ENCODE results near the gene HCK. TPM values are rescaled to one million over a fixed set of nuclear protein-coding genes. Genes with fewer than 3 reads are reported as not detected.

Gene HCK
- total and polyA plus RNA-seq, 9 of the 15 experiments (the other 6 are each of a cell fraction or from before 2014, with no cell fraction given) = 0.09 to 0.51 (median 0.27) TPM; not detected in 6

- peaks cover 25 to 62% of the 10 kb centered on the region in 2 experiments for H3K27me3 ChIP-seq (ENCODE audit: control insufficient read depth in 2 of 2, insufficient read depth in 2 of 2, low read length in 2 of 2)
- no TSS peak for BruUV-seq (replicated peaks)
- no peak overlapping the region for H3K27ac ChIP-seq (ENCODE audit: extremely low read depth, low read depth, low read length)
- H4K20me1 ChIP-seq (replicated peaks; ENCODE audit: control insufficient read depth, insufficient read depth, low read length) = 0 out of 2 replicates have a peak, but pooled peaks cover 11% of the 10 kb centered on the region
- no peaks in the 10 kb centered on the region for H3K79me2 ChIP-seq (ENCODE audit: control insufficient read depth, insufficient read depth, low read length)
- in situ Hi-C loops (cut with MboI) (loop anchor here (10.0 kb wide), 1 partner anchor 165 kb away; no protein-coding TSS in a partner anchor), intact Hi-C loops (cut with micrococcal nuclease) (loop anchor here (5.0 kb wide), 1 partner anchor 68 kb away; the partner anchor contains the start of gene PDRG1)
- H3K9me1 ChIP-seq (ENCODE audit: control insufficient read depth, insufficient read depth, low read length) = no peaks in the 10 kb centered on the region
- ChIA-PET POLR2A (no interaction called here), CTCF (ENCODE audit: low intra/inter-chr PET ratio) (interaction anchor here (0.6 kb wide), 1 partner anchor 167 kb away, joined by 3 read pairs; no protein-coding TSS in a partner anchor)
- peak overlapping the region; percentile 55; the same call in 1 of the 2 replicates for H2AFZ ChIP-seq (ENCODE audit: low read depth, low read length)
- H3K9ac ChIP-seq (ENCODE audit: insufficient read depth in 1 of 2, low read depth in 2 of 2, low read length in 2 of 2) = no peak overlapping the region
- H3K4me2 ChIP-seq (ENCODE audit: insufficient read depth, low read length) = peak overlapping the region; percentile 52
- DNase-seq (ENCODE audit: extremely low read depth in 1 of 4, low spot score in 3 of 4) (no peak), ATAC-seq (no peak), FAIRE-seq (no peak)
- peaks cover 6 to 19% of the 10 kb centered on the region in 2 experiments; a peak in 4 of 5 replicates for H3K4me1 ChIP-seq (replicated peaks in 1 of 2; ENCODE audit: control insufficient read depth in 2 of 2, insufficient read depth in 2 of 2, low read length in 2 of 2)
- no peaks in the 10 kb centered on the region for H3K9me3 ChIP-seq (replicated peaks; ENCODE audit: control insufficient read depth, insufficient read depth, low read depth, low read length)
- peak overlapping the region; percentile 50; the same call in 1 of the 2 replicates for H3K4me3 ChIP-seq
- 5% methylated on average over 11 of the region's 11 CpGs for WGBS (ENCODE audit: insufficient coverage, low coverage, missing lambda C conversion rate)
- no peaks in the 10 kb centered on the region for H3K36me3 ChIP-seq (ENCODE audit: control insufficient read depth, insufficient read depth, low read length)
- TF ChIP-seq EZH2 (IDR thresholded peaks at IDR 0.05; ENCODE audit: borderline replicate concordance, low read depth, low read length) (peak; percentile 46; the same call in 1 of the 2 replicates), ZSCAN29 (IDR thresholded peaks at IDR 0.05) (no peak), ESRRA (IDR thresholded peaks at IDR 0.05; ENCODE audit: borderline replicate concordance, low read depth) (peak; percentile 51; the same call in 1 of the 2 replicates), L3MBTL2 (IDR thresholded peaks at IDR 0.05) (peak; percentile 41; the same call in 1 of the 2 replicates), SPI1 (IDR thresholded peaks at IDR 0.05; ENCODE audit: borderline replicate concordance, low read depth, low read length) (0 out of 2 replicates have a peak, but pooled peaks have one; percentile 4)
- TF ChIP-seq, protein P1, sequence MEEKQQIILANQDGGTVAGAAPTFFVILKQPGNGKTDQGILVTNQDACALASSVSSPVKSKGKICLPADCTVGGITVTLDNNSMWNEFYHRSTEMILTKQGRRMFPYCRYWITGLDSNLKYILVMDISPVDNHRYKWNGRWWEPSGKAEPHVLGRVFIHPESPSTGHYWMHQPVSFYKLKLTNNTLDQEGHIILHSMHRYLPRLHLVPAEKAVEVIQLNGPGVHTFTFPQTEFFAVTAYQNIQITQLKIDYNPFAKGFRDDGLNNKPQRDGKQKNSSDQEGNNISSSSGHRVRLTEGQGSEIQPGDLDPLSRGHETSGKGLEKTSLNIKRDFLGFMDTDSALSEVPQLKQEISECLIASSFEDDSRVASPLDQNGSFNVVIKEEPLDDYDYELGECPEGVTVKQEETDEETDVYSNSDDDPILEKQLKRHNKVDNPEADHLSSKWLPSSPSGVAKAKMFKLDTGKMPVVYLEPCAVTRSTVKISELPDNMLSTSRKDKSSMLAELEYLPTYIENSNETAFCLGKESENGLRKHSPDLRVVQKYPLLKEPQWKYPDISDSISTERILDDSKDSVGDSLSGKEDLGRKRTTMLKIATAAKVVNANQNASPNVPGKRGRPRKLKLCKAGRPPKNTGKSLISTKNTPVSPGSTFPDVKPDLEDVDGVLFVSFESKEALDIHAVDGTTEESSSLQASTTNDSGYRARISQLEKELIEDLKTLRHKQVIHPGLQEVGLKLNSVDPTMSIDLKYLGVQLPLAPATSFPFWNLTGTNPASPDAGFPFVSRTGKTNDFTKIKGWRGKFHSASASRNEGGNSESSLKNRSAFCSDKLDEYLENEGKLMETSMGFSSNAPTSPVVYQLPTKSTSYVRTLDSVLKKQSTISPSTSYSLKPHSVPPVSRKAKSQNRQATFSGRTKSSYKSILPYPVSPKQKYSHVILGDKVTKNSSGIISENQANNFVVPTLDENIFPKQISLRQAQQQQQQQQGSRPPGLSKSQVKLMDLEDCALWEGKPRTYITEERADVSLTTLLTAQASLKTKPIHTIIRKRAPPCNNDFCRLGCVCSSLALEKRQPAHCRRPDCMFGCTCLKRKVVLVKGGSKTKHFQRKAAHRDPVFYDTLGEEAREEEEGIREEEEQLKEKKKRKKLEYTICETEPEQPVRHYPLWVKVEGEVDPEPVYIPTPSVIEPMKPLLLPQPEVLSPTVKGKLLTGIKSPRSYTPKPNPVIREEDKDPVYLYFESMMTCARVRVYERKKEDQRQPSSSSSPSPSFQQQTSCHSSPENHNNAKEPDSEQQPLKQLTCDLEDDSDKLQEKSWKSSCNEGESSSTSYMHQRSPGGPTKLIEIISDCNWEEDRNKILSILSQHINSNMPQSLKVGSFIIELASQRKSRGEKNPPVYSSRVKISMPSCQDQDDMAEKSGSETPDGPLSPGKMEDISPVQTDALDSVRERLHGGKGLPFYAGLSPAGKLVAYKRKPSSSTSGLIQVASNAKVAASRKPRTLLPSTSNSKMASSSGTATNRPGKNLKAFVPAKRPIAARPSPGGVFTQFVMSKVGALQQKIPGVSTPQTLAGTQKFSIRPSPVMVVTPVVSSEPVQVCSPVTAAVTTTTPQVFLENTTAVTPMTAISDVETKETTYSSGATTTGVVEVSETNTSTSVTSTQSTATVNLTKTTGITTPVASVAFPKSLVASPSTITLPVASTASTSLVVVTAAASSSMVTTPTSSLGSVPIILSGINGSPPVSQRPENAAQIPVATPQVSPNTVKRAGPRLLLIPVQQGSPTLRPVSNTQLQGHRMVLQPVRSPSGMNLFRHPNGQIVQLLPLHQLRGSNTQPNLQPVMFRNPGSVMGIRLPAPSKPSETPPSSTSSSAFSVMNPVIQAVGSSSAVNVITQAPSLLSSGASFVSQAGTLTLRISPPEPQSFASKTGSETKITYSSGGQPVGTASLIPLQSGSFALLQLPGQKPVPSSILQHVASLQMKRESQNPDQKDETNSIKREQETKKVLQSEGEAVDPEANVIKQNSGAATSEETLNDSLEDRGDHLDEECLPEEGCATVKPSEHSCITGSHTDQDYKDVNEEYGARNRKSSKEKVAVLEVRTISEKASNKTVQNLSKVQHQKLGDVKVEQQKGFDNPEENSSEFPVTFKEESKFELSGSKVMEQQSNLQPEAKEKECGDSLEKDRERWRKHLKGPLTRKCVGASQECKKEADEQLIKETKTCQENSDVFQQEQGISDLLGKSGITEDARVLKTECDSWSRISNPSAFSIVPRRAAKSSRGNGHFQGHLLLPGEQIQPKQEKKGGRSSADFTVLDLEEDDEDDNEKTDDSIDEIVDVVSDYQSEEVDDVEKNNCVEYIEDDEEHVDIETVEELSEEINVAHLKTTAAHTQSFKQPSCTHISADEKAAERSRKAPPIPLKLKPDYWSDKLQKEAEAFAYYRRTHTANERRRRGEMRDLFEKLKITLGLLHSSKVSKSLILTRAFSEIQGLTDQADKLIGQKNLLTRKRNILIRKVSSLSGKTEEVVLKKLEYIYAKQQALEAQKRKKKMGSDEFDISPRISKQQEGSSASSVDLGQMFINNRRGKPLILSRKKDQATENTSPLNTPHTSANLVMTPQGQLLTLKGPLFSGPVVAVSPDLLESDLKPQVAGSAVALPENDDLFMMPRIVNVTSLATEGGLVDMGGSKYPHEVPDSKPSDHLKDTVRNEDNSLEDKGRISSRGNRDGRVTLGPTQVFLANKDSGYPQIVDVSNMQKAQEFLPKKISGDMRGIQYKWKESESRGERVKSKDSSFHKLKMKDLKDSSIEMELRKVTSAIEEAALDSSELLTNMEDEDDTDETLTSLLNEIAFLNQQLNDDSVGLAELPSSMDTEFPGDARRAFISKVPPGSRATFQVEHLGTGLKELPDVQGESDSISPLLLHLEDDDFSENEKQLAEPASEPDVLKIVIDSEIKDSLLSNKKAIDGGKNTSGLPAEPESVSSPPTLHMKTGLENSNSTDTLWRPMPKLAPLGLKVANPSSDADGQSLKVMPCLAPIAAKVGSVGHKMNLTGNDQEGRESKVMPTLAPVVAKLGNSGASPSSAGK (IDR thresholded peaks at IDR 0.05) = peak; percentile 45
- TF ChIP-seq, protein P2, sequence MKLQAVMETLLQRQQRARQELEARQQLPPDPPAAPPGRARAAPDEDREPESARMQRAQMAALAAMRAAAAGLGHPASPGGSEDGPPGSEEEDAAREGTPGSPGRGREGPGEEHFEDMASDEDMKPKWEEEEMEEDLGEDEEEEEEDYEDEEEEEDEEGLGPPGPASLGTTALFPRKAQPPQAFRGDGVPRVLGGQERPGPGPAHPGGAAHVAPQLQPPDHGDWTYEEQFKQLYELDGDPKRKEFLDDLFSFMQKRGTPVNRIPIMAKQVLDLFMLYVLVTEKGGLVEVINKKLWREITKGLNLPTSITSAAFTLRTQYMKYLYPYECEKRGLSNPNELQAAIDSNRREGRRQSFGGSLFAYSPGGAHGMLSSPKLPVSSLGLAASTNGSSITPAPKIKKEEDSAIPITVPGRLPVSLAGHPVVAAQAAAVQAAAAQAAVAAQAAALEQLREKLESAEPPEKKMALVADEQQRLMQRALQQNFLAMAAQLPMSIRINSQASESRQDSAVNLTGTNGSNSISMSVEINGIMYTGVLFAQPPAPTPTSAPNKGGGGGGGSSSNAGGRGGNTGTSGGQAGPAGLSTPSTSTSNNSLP (IDR thresholded peaks at IDR 0.05; ENCODE audit: borderline replicate concordance, low read depth, low read length) = no peak
These were observed 32.2 kb upstream of the HCK start for GRCh38 chr20:32019563-32020463.

All from K562 (cell line).